ENCODE measurements around the gene RPL32. TPM values are rescaled to one million over a fixed set of nuclear protein-coding genes. Genes with fewer than 3 reads are reported as not detected.

RPL32 gene
- total RNA-seq, 1 donor from 2014 or later, result 868 TPM

- peak; percentile 50 for ATAC-seq (ENCODE audit: poor library complexity)
- intact Hi-C loops (cut with DNase I), result no loop called here
- DNase-seq, result peak; percentile 53
Observed at GRCh38 chr3:12816521-12817342, 24.6 kb downstream of the RPL32 start.

DNA sequence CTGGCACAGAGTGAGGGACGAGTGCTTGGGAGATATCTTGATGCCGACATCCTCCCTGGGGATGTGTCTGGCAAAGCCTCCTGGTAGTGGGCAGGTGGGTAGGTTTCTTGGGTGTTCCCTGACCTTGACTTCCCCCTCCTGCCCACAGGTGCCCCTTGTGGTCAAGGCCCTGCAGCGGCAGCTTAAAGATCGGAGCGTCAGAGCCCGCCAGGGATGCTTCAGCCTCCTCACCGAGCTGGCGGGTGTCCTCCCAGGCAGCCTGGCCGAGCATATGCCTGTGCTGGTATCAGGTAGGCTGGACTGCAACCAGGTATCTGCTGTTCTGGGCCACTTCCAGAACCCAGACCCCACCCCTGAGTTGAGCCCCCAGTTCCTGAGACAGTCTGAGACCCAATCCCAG is 25.6 kb downstream of the RPL32 start:
- DNase-seq (no peak), ATAC-seq (ENCODE audit: poor library complexity) (no peak)
- intact Hi-C loops (cut with DNase I), result no loop called here

DNA sequence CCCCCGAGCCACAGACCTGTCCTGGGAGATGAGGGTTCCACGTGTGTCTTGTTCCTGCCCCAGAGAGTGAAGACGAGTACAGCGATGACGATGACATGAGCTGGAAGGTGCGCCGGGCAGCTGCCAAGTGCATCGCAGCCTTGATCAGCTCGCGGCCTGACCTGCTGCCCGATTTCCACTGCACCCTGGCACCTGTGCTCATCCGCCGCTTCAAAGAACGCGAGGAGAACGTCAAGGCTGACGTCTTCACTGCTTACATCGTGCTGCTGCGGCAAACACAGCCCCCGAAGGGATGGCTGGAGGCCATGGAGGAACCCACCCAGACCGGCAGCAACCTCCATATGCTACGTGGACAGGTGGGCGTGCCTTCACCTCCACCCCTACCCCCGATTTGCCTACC is 26.3 kb downstream of the RPL32 start:
- intact Hi-C loops (cut with DNase I), result no loop called here
- no peak for DNase-seq
- ATAC-seq (ENCODE audit: poor library complexity), result no peak

DNA sequence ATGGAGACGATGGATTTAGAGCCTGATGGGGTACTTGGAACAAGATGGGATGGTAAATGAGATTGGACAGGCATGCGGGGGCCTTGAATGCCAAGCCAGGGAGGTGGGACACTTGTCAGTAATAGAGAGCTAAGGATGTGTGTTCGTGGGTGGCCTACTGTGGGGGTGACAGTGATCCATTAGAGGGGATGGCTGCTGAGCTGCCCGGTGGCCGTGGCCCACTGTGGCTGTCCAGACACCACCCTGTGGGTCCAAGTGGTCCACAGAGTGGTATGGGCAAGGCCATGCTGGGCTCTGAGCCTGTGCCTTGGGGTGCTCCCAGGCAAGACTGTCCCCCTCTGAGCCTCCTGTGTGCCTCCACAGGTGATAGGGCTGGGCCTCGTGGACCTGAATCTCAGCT is 27.4 kb downstream of the RPL32 start:
- intact Hi-C loops (cut with DNase I), result no loop called here
- ATAC-seq (ENCODE audit: poor library complexity), result no peak
- DNase-seq, result no peak

GRCh38 chr3:12812812-12813211 is 28.6 kb downstream of the RPL32 start:
- intact Hi-C loops (cut with DNase I), result no loop called here
- ATAC-seq (ENCODE audit: poor library complexity) (no peak), DNase-seq (no peak)

GRCh38 chr3:12810961-12811360 is 30.4 kb downstream of the RPL32 start:
- DNase-seq, result no peak
- intact Hi-C loops (cut with DNase I), result no loop called here
- no peak for ATAC-seq (ENCODE audit: poor library complexity)

DNA sequence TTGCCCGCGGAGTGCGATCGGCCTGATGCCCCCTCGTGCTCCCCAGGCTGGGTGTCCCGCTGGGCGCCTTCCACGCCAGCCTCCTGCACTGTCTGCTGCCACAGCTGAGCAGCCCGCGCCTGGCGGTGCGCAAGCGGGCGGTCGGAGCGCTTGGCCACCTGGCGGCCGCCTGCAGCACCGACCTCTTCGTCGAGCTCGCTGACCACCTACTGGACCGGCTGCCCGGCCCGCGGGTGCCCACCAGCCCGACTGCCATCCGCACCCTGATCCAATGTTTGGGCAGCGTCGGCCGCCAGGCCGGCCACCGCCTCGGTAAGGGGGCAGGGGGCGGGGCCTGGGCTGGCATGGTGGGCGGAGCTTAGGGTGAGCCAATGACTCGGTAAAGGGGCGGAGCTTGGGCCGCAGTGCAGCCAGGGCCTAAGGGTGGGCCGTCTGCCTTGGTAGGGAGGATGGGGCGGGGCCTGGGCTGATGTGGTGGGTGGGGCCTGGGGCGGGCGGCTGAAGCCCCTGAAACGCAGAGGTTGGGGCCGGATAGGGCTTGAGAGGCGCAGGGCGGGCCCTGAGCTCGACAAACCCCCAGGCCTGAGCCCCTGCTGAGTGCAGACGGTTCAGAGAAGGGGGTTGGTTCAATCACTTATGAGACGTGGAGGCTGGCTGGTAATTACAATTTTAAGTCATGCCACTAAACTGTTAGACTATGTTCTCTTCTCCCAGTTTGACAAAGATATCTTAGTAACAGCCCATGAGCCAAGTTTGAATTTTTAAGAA is 31.2 kb downstream of the RPL32 start:
- peak; percentile 97 for DNase-seq
- intact Hi-C loops (cut with DNase I), result no loop called here
- peak; percentile 98 for ATAC-seq (ENCODE audit: poor library complexity)

DNA sequence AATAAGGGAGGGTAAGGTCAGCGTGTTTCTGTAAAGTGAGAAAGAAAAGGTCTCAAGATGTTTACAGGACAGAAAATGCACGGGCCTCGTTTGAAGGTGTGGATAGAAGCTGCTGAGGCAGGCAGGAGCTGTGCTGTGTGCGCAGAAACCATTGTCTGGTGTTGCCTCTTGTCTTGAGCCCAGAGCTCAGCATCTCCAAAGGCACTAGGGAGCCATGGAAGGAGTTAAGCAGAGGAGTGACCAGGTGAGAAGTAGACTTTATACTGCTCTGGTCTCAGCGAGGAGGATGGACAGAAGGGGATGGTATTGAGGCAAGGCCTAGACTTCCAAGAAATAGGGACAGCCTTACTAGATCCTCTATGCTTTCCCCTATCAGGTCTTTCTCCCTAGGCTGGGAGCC is 31.9 kb downstream of the RPL32 start:
- intact Hi-C loops (cut with DNase I), result no loop called here
- DNase-seq (no peak), ATAC-seq (ENCODE audit: poor library complexity) (no peak)

GRCh38 chr3:12809001-12809400 is 32.4 kb downstream of the RPL32 start:
- ATAC-seq (ENCODE audit: poor library complexity) (no peak), DNase-seq (no peak)
- intact Hi-C loops (cut with DNase I), result no loop called here

GRCh38 chr3:12808587-12808986 is 32.8 kb downstream of the RPL32 start:
- no peak for ATAC-seq (ENCODE audit: poor library complexity)
- no peak for DNase-seq
- intact Hi-C loops (cut with DNase I), result no loop called here

DNA sequence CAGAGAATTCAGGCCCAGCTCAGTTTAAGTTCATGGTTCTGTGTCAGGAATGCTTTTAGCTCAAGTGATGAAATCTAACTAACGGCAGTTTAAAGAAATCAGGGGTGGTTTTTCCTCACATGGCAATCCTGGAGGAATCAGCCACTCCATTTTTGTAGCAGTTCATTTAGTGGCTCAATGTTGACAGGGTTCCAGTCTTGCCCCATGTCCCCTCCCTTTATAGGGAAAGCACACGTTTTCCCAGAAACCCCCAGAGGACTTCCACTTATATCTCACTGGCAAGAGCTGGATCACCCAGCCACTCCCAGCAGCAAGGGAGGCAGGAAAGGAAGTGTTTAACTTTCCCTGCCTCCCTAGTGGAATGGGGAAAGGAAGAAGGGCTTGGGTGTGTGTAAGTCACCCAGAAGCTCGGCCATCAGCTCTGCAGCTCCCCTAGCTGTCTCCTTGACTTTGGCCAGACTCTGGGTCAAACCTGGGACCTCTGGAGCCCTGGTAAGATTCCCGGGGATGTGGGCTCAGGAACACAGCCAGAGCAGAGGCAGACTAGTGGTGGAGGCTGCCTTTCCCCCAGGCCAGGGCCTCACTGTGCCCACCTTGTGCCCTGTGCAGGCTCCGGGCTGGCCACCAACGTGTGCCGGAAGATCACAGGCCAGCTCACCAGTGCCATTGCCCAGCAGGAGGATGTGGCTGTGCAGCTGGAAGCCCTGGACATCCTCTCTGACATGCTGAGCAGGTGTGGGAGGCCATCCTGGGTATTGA is 33.6 kb downstream of the RPL32 start:
- ATAC-seq (ENCODE audit: poor library complexity), result no peak
- intact Hi-C loops (cut with DNase I), result no loop called here
- DNase-seq, result no peak

GRCh38 chr3:12807066-12807465 is 34.3 kb downstream of the RPL32 start:
- ATAC-seq (ENCODE audit: poor library complexity), result no peak
- intact Hi-C loops (cut with DNase I), result no loop called here
- DNase-seq, result no peak

DNA sequence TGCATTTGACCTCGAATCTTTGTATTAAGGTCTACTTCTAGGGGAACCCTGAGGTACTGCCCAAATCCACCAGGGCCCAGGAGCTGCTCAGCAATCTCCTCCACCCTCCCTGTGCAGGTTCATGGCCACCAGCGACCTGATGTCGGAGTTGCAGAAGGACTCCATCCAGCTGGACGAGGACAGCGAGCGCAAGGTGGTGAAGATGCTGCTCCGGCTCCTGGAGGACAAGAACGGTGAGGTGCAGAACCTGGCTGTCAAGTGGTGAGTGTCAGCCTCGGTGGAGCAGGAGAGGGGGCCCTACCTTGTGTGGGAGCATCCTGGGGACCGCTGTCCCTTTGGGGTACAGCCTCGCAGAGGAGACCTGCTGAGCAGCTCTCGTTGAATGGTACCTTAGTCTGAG is 38.0 kb downstream of the RPL32 start:
- intact Hi-C loops (cut with DNase I), result no loop called here
- no peak for DNase-seq
- no peak for ATAC-seq (ENCODE audit: poor library complexity)

GRCh38 chr3:12799525-12800440 is 41.6 kb downstream of the RPL32 start:
- intact Hi-C loops (cut with DNase I), result no loop called here
- no peak for ATAC-seq (ENCODE audit: poor library complexity)

DNA sequence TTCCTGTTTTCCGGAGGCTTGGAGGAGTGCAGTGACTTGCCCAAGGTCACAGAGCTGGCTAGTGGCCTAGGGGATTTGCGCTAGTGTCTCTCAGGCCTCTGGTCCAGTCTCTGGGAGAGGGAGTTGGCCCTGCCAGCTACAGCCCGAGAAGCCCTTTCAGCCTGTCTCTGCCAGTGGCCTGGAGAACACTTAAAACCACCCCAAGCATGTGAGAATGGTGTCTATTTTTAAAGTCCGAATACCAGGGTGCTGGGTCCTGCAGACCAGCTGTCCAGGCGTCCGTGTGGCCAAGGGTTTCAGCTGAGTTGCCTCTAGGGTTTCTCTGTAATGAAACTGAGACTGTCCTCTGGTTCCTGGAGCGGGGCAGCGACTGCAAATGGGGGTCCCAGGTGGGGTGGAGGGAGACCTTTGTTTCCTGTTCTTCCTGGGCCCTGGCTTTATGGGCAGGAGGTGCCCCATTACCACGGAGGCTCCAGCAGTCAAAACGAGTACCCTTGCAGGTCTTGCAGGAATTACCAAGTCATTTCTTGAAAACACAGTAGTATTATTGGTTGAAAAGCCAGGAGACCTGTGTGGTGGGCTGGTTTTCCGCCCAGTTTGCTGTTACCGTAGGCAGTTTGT is 42.7 kb downstream of the RPL32 start:
- DNase-seq (peak; percentile 64), ATAC-seq (ENCODE audit: poor library complexity) (peak; percentile 67)
- intact Hi-C loops (cut with DNase I), result no loop called here

More at GRCh38 chr3:12799525-12800440, 41.6 kb downstream of the RPL32 start:
- no peak for DNase-seq

- intact Hi-C loops (cut with DNase I), result no loop called here
- ATAC-seq (ENCODE audit: poor library complexity), result no peak
- no peak for DNase-seq
Observed at GRCh38 chr3:12797892-12798558, 43.3 kb downstream of the RPL32 start.

GRCh38 chr3:12797124-12797891 is 44.1 kb downstream of the RPL32 start:
- ATAC-seq (ENCODE audit: poor library complexity), result peak; percentile 3
- intact Hi-C loops (cut with DNase I), result no loop called here
- DNase-seq, result no peak

Data from Right ventricle myocardium superior (tissue), 1 donor.